GM18505 (cell line): ENCODE measurements around the gene DES.
"Not testable (repeated sequence)": the region's sequence is repeated elsewhere in the genome, so short reads cannot be mapped to it uniquely, and the experiment has no call there.

ENCODE experiments used
- ATAC-seq: cut with Tn5 transposase; IDR thresholded peaks from one replicate; pipeline ENCODE4 v1.9.1; 2021; ENCODE audit not compliant: unreplicated experiment
- POLR2A ChIP-seq: IDR thresholded peaks from 4 replicates; pipeline ENCODE4 v1.6.1; 2011; ENCODE audit warnings: borderline replicate concordance; ENCODE audit not compliant: insufficient read depth, insufficient read length; ENCODE audit errors: extremely low read depth

DES gene

GRCh38 chr2:219388121-219388906, 29.9 kb upstream of the DES start:
- peak; percentile 79 for ATAC-seq
- TF ChIP-seq POLR2A = no peak

GRCh38 chr2:219388907-219389156, 29.3 kb upstream of the DES start:
- TF ChIP-seq POLR2A = no peak
- ATAC-seq = no peak

GRCh38 chr2:219392754-219393153, 25.4 kb upstream of the DES start:
- no peak for ATAC-seq
- TF ChIP-seq POLR2A = no peak

GRCh38 chr2:219395056-219395455, 23.1 kb upstream of the DES start:
- not testable (repeated sequence) for ATAC-seq

- TF ChIP-seq POLR2A = no peak
- ATAC-seq = no peak
Measured at GRCh38 chr2:219395609-219396008, 22.6 kb upstream of the DES start.

GRCh38 chr2:219396863-219397457, 21.2 kb upstream of the DES start:
- no peak for TF ChIP-seq POLR2A
- no peak for ATAC-seq

GRCh38 chr2:219398721-219399363, 19.3 kb upstream of the DES start:
- no peak for TF ChIP-seq POLR2A
- no peak for ATAC-seq

- ATAC-seq = no peak
- no peak for TF ChIP-seq POLR2A
Measured at GRCh38 chr2:219399716-219400478, 18.3 kb upstream of the DES start.

GRCh38 chr2:219400562-219400961, 17.6 kb upstream of the DES start:
- ATAC-seq = no peak
- TF ChIP-seq POLR2A = no peak

GRCh38 chr2:219401606-219402005, 16.6 kb upstream of the DES start:
- ATAC-seq = no peak
- TF ChIP-seq POLR2A = no peak

- TF ChIP-seq POLR2A = no peak
- peak; percentile 61 for ATAC-seq
Measured at GRCh38 chr2:219402665-219403515, 15.3 kb upstream of the DES start.

- no peak for TF ChIP-seq POLR2A
- no peak for ATAC-seq
Measured at GRCh38 chr2:219403861-219404260, 14.3 kb upstream of the DES start.
